GM12891 (cell line): ENCODE measurements around the gene UBXN4.

Experiments
- POLR2A ChIP-seq: IDR thresholded peaks from 2 replicates; pipeline ENCODE4 v1.6.1; 2011; ENCODE audit warnings: low read depth, low read length, control low read depth
- POLR2AphosphoS5 ChIP-seq: IDR thresholded peaks from 2 replicates; pipeline ENCODE4 v1.6.1; 2011; ENCODE audit warnings: low read depth, low read length, control low read depth
- POU2F2 ChIP-seq: IDR thresholded peaks from 2 replicates; pipeline ENCODE4 v1.6.1; 2011; ENCODE audit warnings: low read depth, mild to moderate bottlenecking, control low read depth, low read length, moderate library complexity
- SPI1 ChIP-seq: IDR thresholded peaks from 2 replicates; pipeline ENCODE4 v1.6.1; 2011; ENCODE audit warnings: low read depth, low read length, control low read depth
- TAF1 ChIP-seq: IDR thresholded peaks from 2 replicates; pipeline ENCODE4 v1.6.1; 2011; ENCODE audit warnings: low read depth, low read length, control low read depth

DNA sequence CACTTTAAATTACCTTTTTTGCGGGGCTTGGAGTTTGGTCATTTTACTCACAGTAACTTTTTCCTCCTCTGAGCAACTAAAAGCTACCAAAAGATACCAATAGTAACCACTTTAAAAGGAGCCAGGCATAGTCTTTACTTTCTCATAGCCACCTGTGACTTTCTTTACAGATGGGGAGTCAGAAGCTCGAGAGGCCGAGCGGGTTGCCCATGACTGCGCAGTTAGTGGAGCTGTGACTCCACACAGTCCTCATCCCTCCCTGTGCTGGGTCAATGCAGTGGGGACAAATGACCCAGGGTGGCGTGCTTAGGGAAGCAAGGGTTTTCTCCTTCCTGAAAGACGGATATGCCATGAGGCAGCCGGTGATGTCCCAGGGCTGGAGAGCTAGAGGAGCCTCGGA is 83.5 kb downstream of the UBXN4 start:
- TF ChIP-seq POLR2A (no peak), TAF1 (no peak), POLR2AphosphoS5 (no peak), POU2F2 (no peak), SPI1 (no peak)
